H1 (cell line): Measurements from ENCODE around the gene TLR2. TPM values are rescaled to one million over a fixed set of nuclear protein-coding genes. Genes with fewer than 3 reads are reported as not detected.

Experiments
- TAF7 ChIP-seq: optimal IDR thresholded peaks from 2 replicates; pipeline ENCODE3; 2011; ENCODE audit warnings: low read depth, mild to moderate bottlenecking, inconsistent platforms, low read length, moderate library complexity, borderline replicate concordance
- USF2 ChIP-seq: IDR thresholded peaks from 2 replicates; pipeline ENCODE4 v1.6.1; 2011; ENCODE audit warnings: low read length, improper control_type of control experiment
- polyA plus RNA-seq, 7 experiments: library from polyadenylated mRNA; depleted of rRNA in 3 of 7; stranded (reverse) in 5 of 7; unstranded in 2 of 7; fragments of >200 nt in 5 of 7; fragments of 200-250 nt in 2 of 7; gene quantifications; 1 replicate in 5 of 7; 2 replicates in 1 of 7; 4 replicates in 1 of 7; pipeline versions ENCODE4 v1.2.1 to v1.2.3, GENCODE V29; 2011 to 2013; ENCODE audit warnings: missing spikeins in 2 of 7, mixed read lengths in 2 of 7
- total RNA-seq: library from RNA; stranded (reverse); fragmentation: NEBNext Ultra II Directional; extraction: Animal tissue kit (Norgen Biotek cat#: 25700); gene quantifications from 2 replicates; pipeline ENCODE4 v1.2.1, GENCODE V29; 2021
- TF ChIP-seq, protein P1 (sequence below): IDR thresholded peaks from 2 replicates; pipeline ENCODE4 v1.6.1; 2012; ENCODE audit warnings: inconsistent platforms

The TLR2 gene
- total and polyA plus RNA-seq, 2 of the 8 experiments (the other 6 are each of a cell fraction or from before 2014, with no cell fraction given): 1.3 TPM

DNA sequence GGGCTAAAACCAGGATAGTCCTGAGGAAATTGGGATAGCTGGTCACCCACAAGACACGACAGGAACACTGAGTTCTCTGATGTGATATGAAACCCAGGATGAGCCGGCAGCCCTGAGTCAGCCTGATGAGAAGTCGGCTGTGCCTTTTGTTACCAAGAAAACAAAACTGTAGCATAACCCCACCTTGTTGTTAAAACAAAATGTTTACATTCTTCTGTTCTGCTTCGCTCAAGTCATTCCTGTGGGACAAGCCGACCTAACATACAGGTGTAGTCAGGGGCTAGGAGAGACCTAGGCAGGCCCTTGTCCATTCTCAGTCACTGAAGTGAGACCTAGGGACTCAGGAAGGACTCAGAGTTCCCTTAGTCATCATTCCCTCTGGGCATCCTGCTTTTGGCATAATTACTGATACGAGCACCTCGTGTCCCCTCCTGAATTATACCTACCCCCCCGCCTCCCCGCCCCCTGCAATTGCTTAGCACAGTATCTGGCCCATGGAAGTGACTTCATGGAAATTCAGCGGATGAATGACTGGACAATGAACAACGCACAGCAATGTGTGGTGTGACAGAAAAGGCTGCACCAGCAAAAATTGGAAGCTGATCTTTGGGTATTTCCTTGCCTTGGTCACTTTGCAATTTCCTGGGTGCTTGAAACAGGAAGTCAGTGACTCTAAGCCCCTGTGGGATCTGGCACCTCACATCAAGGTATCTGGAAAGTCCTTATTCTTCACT is 31.9 kb upstream of the TLR2 start (continued):
- TF ChIP-seq, protein P1, sequence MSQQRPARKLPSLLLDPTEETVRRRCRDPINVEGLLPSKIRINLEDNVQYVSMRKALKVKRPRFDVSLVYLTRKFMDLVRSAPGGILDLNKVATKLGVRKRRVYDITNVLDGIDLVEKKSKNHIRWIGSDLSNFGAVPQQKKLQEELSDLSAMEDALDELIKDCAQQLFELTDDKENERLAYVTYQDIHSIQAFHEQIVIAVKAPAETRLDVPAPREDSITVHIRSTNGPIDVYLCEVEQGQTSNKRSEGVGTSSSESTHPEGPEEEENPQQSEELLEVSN: no peak
- TF ChIP-seq TAF7: no peak
- TF ChIP-seq USF2: no peak
- TF ChIP-seq, all 59 proteins: peak for 0
